Duodenal mucosa (tissue), 2 donors: Measurements from ENCODE around the gene HACD2.
A peak's percentile ranks its signal among the peaks of the same experiment; 100 is the strongest.
"Not testable (repeated sequence)": the region's sequence is repeated elsewhere in the genome, so short reads cannot be mapped to it uniquely, and the experiment has no call there.

Experiments
- H3K27ac ChIP-seq: one replicate; pipeline ENCODE4 v1.7.0; 2013; ENCODE audit warnings: low read depth, low read length
- H3K27me3 ChIP-seq, 2 donors: one replicate each; pipeline ENCODE4 v1.7.0; 2013; ENCODE audit warnings: low read length in 2 of 2, control low read depth in 1 of 2; ENCODE audit not compliant: insufficient read depth in 2 of 2, control insufficient read depth in 1 of 2
- H3K36me3 ChIP-seq, 2 donors: one replicate each; pipeline ENCODE4 v1.7.0; 2013; ENCODE audit warnings: low read length in 2 of 2, control low read depth in 1 of 2; ENCODE audit not compliant: insufficient read depth in 2 of 2, control insufficient read depth in 1 of 2
- H3K4me1 ChIP-seq, 2 donors: one replicate each; pipeline ENCODE4 v1.7.0; 2013; ENCODE audit warnings: low read length in 2 of 2, control low read depth in 1 of 2; ENCODE audit not compliant: insufficient read depth in 2 of 2, control insufficient read depth in 1 of 2
- H3K4me3 ChIP-seq, 2 donors: one replicate each; pipeline ENCODE4 v1.7.0; 2013; ENCODE audit warnings: low read length in 2 of 2, low read depth in 1 of 2
- H3K9ac ChIP-seq, 2 donors: one replicate each; pipeline ENCODE4 v1.7.0; 2013; ENCODE audit warnings: low read length in 2 of 2, low read depth in 1 of 2
- H3K9me3 ChIP-seq, 2 donors: one replicate each; pipeline ENCODE4 v1.7.0; 2013; ENCODE audit warnings: low read length in 2 of 2, control low read depth in 1 of 2; ENCODE audit not compliant: control insufficient read depth in 1 of 2

HACD2 gene

DNA sequence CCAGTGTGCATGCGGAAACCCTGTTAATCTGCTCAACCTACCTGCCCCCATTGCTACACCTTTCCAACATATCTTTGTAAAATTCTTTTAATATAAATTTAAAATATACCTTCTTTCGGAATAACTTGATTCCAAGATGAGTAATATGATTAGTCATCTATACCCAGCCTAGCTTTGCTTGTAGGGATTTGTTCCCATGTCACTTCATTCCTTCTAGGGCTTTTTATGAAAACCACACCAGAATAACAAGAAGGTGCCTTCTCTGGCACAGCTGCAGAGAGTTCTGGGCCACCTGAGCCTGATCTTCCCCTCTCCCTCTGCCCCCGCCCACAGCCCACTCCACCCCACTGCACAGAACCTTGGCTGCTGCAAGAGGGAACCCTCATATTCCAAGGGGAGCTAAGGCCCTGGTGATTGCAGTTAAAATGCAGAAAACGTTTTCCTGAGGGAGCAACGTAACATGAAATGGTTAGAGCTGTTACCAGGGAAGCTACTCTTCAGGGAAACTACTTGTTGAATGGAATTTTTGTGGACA lies 38.6 kb upstream of the HACD2 start:
- no peak overlapping the region for H3K9ac ChIP-seq
- no peaks in the 10 kb centered on the region for H3K27me3 ChIP-seq
- no peak overlapping the region for H3K4me3 ChIP-seq
- H3K9me3 ChIP-seq, result no peaks in the 10 kb centered on the region
- H3K4me1 ChIP-seq, result peaks cover 0 to 7% of the 10 kb centered on the region in 2 donors
- no peaks in the 10 kb centered on the region for H3K36me3 ChIP-seq
- no peak overlapping the region for H3K27ac ChIP-seq

DNA sequence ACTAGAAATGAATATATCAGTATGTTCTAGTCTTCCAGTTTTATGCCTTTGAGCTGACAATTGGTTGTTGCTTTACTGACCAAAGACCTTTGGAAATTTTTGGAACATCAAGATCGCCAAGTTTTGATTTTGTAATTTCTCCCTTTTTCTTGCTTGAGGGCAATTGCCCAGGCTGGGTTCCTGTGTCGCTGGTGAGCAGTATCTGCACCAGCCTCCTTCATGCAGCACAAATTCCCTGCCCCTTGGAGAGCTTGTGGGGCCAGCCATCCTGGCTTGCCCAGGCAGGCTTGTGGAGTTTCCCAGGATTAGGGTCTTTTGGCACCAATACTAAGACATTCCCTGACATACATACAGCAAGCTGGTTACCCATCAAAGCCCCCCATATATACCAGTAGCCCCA lies 37.9 kb upstream of the HACD2 start:
- H3K4me1 ChIP-seq, result peaks cover 0 to 13% of the 10 kb centered on the region in 2 donors
- no peak overlapping the region for H3K27ac ChIP-seq
- H3K4me3 ChIP-seq, result no peak overlapping the region
- H3K27me3 ChIP-seq, result no peaks in the 10 kb centered on the region
- no peaks in the 10 kb centered on the region for H3K9me3 ChIP-seq
- peaks cover 0 to 5% of the 10 kb centered on the region in 2 donors for H3K36me3 ChIP-seq
- H3K9ac ChIP-seq, result no peak overlapping the region

DNA sequence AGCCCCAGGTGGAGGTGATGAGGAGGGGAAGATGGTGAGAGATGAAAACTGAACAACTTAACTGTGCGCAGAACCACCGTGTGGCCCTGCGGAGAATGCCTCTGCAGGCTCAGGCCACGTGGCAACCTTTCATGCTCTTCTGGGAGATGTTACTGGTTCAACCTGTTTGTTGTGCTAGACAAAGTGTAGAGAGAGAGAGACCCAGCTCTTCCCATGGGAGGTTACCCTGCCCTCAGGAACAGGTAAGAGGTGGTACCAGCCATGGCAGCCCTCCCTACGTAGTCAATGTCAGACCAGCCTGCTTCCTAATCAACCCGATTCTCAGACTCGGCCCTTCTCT lies 37.0 kb upstream of the HACD2 start:
- Histone ChIP-seq H3K27me3 (no peaks in the 10 kb centered on the region), H3K4me1 (peaks cover 0 to 16% of the 10 kb centered on the region in 2 donors), H3K27ac (no peak overlapping the region), H3K36me3 (peaks cover 0 to 7% of the 10 kb centered on the region in 2 donors), H3K4me3 (no peak overlapping the region), H3K9ac (no peak overlapping the region), H3K9me3 (no peaks in the 10 kb centered on the region)

DNA sequence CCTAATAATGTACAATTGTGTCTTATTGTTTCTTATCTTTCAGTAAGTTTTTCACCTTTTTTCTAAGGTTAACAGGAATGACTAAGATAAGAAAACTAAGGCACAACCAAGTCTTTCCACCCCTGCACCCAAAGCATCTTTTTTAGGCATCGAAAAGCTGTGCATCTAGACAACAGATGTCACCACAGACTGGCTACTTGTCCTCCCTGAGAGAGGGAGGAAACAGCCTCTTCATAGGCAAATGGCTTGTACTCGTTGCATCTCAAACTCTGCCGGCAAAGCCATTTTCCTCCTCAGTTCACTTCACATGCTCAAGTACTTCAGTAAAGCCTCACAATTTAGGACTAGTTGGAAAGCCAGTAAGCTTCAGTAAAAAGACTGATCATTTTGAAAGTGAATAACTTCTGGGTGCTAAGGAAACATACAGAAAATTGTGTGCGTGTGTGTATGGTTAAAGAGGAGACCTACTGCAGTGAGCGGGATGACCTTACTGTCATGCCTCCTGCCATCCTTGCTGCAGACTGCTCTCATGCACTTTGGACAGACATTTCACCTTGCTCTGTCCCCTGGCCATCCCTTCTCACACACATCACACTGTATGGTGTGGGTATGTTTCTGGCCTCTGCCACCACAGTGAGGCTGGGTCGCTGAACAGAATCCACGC lies 36.5 kb upstream of the HACD2 start:
- Histone ChIP-seq H3K4me1 (peaks cover 0 to 16% of the 10 kb centered on the region in 2 donors), H3K9me3 (no peaks in the 10 kb centered on the region), H3K9ac (no peak overlapping the region), H3K4me3 (no peak overlapping the region), H3K36me3 (peaks cover 0 to 7% of the 10 kb centered on the region in 2 donors), H3K27ac (no peak overlapping the region), H3K27me3 (no peaks in the 10 kb centered on the region)

DNA sequence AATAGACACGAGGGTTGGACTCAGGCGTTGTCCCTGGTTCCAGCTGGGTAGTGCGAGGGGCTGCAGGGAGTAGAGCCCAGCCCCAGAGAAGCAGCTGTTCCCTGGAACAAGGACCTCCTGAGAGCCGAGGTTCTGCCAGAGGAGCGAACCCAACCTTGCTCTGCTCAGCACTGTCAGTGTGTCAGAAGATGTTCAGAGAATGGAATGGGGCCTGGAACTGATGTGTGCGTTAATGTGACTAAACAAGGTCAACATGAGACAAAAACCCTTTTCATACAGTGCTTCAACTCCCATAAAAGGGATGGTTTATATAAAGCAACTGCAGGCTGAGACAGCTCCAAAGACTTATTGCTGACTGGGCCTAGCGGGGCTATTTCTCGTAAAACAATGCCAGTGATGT lies 35.5 kb upstream of the HACD2 start:
- Histone ChIP-seq H3K27me3 (no peaks in the 10 kb centered on the region), H3K4me1 (peaks cover 0 to 16% of the 10 kb centered on the region in 2 donors), H3K27ac (peak overlapping the region; percentile 76), H3K9ac (peak overlapping the region in 1 of 2 donors; percentile 28), H3K9me3 (no peaks in the 10 kb centered on the region), H3K36me3 (peaks cover 0 to 7% of the 10 kb centered on the region in 2 donors), H3K4me3 (no peak overlapping the region)

DNA sequence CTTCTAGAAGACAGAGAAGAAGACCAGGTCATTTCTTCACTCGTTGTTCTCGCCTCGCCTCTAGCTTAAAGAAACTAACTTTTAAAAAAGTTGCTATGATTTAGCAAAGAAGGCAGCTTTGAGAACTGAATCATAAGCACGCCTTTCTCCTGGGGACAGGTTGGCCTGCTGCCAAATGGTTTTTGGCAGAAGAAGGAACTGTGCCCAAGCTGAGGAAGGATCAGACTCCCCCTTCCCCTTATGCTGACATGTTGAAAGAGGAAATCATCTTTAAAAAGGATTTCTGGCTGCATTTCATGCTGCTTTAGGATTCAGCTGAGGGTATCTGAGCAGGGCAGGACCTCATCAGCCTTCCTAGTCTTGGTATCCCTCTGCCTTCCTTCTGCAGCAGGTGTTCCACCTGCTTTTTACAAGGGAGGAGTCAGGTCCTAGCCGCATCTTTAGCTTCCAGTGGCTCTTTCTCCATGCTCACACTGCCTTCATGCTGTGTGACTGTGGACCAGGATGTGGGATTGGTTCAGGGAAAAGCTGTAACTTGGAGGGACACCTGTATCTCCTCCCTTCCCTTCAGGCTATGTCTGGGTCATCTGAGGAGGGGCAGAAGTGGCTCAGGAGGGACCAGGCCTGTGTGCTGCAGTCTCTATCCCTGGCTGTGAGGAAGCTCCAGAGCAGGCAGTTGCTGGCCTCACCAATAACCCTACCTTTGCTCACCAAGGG lies 34.1 kb upstream of the HACD2 start:
- Histone ChIP-seq H3K9ac (peak overlapping the region in 1 of 2 donors; percentile 12), H3K9me3 (no peaks in the 10 kb centered on the region), H3K4me3 (peak overlapping the region; percentile 0 to 17), H3K4me1 (peaks cover 0 to 16% of the 10 kb centered on the region in 2 donors), H3K36me3 (peaks cover 3 to 7% of the 10 kb centered on the region in 2 donors), H3K27me3 (no peaks in the 10 kb centered on the region), H3K27ac (no peak overlapping the region)

DNA sequence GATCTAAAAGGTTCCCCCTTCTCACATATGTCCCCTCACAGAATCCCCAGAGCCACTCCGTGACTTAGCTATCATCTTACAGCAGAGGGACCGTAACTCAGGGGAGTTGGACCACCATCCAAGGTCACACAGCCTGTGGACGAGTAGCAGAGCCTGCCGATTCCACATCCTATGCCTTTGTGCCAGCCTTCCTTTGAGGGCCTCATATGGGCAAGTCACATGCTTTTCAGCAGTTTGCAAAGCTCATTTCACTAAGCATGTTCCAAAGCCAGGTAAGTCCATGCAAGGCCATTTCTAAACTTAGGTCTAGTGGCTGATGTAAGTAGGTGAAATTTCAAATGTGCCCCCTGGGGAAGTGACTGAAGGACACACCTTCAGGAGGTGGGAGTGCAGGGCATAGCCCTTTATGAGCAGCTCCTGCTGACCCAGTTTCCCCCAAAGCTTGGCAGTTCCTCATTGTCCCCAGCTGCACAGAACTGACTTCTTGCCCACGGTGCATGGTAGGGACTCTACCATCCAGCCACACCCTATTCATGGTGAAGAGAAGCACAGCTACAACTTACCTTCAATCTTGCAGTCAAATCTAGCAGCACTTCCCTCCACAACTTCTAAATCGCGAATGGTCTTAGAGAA lies 33.3 kb upstream of the HACD2 start:
- H3K27me3 ChIP-seq, result no peaks in the 10 kb centered on the region
- H3K27ac ChIP-seq, result no peak overlapping the region
- H3K36me3 ChIP-seq, result peaks cover 3 to 7% of the 10 kb centered on the region in 2 donors
- peak overlapping the region; percentile 0 to 17 for H3K4me3 ChIP-seq
- no peak overlapping the region for H3K9ac ChIP-seq
- H3K9me3 ChIP-seq, result no peaks in the 10 kb centered on the region
- H3K4me1 ChIP-seq, result peaks cover 0 to 16% of the 10 kb centered on the region in 2 donors

DNA sequence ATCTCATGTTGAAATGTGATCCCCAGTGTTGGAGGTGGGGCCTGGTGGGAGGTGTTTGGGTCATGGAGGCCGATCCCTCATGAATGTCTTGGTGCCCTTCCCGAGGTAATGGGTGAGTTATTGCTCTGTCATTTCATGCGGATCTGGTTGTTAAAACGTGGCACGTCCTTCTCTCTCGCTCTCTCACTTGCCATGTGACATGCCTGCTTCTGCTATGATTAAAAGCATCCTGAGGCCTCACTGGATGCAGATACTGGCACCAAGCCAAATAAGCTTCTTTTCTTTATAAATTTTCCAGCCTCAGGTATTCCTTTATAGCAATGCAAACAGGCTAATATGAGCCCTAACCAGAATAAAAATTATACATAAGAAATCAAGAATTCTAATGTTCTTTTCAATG lies 31.7 kb upstream of the HACD2 start:
- Histone ChIP-seq H3K9me3 (no peaks in the 10 kb centered on the region), H3K9ac (no peak overlapping the region), H3K27ac (no peak overlapping the region), H3K27me3 (no peaks in the 10 kb centered on the region), H3K4me3 (no peak overlapping the region), H3K4me1 (peaks cover 0 to 11% of the 10 kb centered on the region in 2 donors), H3K36me3 (peaks cover 7 to 12% of the 10 kb centered on the region in 2 donors)

DNA sequence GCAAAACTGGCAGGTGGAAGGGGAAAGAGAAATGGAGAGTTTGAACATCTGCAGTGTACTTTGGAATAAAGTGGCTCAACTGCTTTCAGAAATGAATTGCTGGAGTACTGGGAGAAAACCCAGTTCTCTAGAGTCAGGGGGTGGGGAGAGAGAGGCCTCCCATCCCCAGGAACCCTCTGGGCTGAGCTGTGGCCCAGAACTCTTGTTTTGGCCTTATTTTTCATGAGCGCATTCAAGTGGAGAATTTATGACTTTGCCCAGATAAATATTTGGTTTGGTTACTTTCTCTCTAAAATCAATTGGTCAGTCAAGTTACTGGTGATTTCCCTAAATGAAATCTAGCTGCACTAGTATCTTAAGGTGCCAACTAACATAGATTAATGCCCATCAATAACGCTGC lies 28.7 kb upstream of the HACD2 start:
- H3K4me3 ChIP-seq, result no peak overlapping the region
- no peak overlapping the region for H3K27ac ChIP-seq
- H3K36me3 ChIP-seq, result peaks cover 7 to 12% of the 10 kb centered on the region in 2 donors
- H3K9ac ChIP-seq, result no peak overlapping the region
- H3K4me1 ChIP-seq, result peaks cover 2 to 10% of the 10 kb centered on the region in 2 donors
- no peaks in the 10 kb centered on the region for H3K9me3 ChIP-seq
- no peaks in the 10 kb centered on the region for H3K27me3 ChIP-seq

DNA sequence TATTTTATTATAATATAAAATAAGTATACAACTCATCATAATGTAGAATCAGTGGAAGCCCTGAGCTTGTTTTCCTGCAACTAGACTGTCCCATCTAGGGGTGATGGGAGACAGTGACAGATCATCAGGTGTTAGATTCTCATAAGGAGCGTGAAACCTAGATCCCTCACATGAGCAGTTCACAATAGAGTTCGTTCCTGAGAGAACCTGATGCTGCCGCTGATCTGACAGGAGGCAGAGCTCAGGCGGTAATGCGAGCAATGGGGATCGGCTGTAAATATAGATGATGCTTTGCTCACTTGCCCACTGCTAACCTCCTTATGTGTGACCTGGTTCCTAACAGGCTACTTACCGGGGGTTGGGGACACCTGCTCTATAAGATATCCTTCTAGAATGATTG lies 26.8 kb upstream of the HACD2 start:
- not testable (repeated sequence) for H3K9ac ChIP-seq, H3K27ac ChIP-seq, H3K4me3 ChIP-seq, H3K4me1 ChIP-seq, H3K27me3 ChIP-seq, H3K9me3 ChIP-seq
- peaks cover 0 to 12% of the 10 kb centered on the region in 2 donors for H3K36me3 ChIP-seq
